H54 (cell line): Measurements from ENCODE around the gene TRIM50.
"Not testable (repeated sequence)": the region's sequence is repeated elsewhere in the genome, so short reads cannot be mapped to it uniquely, and the experiment has no call there.

Experiments
- DNase-seq: peaks from one replicate; pipeline ENCODE4 v3.0.0; 2011; ENCODE audit warnings: low spot score, mixed read lengths; ENCODE audit not compliant: insufficient read length
- FAIRE-seq: peaks from 3 replicates; lab custom pipeline; 2011; peaks lifted over from hg19 to GRCh38; lab: Jason Lieb, UNC
- POLR2A ChIP-seq: IDR thresholded peaks from 2 replicates; pipeline ENCODE4 v1.6.1; 2011; ENCODE audit warnings: low read depth, mild to moderate bottlenecking, low read length

The TRIM50 gene

DNA sequence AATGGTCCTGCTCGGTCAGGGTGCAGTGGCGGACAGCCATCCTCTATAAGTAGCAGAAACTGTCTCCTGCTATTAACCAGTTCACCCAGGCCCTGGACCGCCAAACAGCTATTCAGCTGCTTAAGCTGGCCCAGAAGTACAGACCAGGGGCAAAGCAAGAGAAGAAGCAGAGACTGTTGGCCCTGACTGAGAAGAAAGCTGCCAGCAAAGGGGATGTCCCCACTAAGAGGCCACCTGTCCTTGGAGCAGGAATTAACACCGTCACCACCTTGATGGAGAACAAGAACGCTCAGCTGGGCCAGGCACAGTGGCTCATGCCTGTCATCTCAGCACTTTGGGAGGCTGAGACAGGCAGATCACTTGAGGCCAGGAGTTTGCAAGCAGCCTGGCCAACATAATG is 13.6 kb downstream of the TRIM50 start:
- TF ChIP-seq POLR2A = no peak
- FAIRE-seq (no peak), DNase-seq (no peak)

DNA sequence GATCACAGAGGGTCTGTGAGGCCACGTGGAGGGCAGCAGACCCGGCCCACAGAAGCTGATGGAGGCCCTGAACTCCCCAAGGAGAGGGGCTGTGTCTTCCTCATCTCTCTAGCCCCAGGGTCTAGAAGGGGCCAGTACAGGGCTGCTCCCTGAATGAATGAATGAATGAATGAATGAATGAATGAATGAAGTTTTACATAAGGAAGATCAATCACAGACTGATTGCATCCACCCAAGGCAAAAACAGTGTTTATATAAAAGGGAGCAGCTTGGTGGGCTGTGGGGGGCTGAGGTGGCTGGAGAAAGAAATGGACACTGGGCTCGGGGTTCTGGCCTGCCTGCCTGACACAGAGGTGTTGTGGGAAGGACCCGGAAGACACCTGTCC is 14.4 kb downstream of the TRIM50 start:
- DNase-seq = no peak
- no peak for TF ChIP-seq POLR2A
- no peak for FAIRE-seq

DNA sequence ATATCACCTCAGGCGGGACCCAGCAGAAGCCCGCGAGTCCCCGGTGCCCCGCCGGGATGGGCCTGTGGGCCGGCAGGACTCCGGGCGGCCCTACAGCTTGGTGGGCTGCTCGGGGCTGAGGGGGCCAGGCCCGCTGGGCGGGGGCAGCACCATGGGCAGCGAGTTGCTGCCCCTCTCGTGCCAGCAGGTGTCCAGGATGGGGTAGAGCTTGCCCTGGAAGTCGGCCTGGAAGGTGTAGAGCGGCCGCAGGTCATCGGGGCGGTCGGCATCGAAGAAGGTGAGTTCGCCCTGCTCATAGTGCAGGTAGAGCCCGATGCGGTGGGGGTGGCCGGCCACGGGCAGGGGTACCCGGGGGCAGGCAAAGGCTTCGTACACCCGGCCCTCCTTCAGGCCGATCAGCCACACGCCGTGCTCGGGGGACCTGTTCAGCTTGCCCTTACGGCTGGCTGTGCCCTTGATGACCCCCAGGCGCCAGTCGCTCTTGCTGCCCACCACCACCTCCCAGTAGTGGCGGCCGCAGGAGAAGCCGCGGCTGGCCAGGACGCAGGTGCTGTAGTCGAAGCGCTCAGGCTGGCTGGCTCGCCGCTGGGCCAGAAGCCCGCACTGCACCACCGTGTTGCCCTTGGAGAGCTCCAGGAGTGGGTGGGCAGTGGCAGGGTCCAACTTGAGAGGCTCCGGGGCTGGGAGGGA is 14.9 kb downstream of the TRIM50 start:
- no peak for TF ChIP-seq POLR2A
- DNase-seq = no peak
- FAIRE-seq = no peak

DNA sequence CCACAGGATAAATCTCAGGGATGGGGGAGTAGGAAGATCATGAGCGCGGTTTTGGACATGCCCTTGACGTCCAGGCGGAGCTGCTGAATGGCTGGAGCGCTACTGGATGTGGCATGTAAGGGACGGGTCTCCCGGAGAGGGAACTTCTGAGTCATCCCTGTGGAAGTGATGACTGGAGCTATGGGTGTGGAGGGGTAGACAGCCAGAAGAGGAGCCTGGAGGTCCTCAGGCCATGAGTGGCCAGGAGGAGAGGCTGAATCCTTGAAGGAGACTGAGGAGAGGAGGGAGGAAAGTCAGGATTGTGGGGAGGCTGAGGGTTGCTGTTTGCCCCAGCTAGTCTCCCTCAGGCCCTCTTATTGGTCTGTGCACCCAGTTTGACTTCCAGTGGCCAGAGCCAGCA is 16.5 kb downstream of the TRIM50 start:
- FAIRE-seq, DNase-seq: not testable (repeated sequence)

DNA sequence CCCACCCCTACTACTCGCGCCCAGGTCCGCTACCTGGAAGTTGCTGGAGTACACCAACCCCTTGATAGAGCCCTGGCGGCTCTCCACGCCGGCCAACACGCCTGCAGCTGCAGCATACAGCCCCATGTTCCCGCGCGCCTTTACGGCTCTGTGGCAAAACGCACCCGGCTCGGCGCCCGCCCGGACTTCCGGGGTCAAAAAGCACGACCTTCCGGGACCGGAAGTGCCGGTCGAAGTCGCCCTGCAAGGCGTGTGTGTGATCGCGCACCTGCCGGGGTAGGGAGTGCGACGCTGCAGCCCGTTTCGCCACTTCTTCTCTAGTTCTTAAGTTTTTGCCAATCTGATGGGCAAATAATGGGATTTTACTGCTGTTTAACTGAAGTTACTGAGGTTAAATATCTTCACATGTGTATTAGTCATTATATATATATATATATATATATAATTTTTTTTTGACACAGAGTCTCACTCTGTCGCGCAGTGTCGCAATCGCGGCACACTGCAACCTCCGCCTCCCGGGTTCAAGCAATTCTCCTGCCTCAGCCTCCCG is 19.1 kb downstream of the TRIM50 start, which contains the start of gene NSUN5:
NSUN5 (minus strand) TSS at position 162 of the 550 bp plus-strand sequence; CDS start at position 126, 36 bp downstream.
- peak; percentile 63; the same call in 1 of the 2 replicates for TF ChIP-seq POLR2A
- FAIRE-seq (no peak), DNase-seq (peak; percentile 27)

DNA sequence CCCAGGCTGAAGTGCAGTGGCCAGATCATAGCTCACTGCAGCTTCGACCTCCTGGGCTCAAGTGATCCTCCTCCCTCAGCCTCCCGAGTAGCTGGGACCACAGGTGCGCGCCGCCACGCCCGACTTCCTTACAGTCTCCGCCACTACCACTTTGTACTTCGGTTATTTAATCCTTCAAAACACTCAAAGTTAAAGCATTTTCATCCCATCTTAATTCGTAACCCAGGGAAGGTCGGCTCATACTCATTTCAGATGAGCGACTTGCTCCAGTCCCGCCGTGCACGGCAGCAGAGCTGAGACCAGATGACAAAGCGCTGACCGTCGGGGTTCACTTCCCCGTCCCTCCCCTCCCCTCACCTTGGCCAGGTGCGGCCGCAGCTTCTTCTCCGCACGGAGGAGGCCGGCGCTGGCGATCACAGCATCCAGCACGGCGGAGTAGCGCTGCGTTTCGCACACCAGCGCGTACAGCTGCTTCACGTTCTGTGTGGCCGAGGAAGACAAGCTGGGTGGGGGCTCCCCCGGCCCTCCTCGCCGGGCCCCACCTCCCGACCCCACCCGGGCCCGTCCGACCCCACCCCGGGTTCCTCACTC is 19.7 kb downstream of the TRIM50 start:
- TF ChIP-seq POLR2A = no peak
- FAIRE-seq (no peak), DNase-seq (no peak)

DNA sequence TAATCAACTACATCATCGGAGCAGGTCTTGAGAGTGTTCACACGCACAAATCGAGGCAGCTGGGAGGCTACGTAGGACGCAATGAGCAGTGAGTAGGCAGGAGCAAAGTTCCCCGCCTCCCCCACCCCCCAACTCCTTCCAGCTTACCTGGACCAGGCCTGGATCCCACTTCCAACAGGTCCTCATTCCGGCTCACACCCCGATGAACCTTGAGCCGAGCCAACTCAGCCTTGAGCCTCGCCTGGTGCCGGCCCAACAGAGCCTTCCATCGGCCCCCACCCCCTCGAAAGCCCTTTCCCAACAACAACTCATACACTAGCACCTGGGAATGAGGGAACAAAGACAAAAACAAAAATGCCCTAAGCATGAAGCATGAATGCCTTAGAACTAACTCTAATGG is 20.4 kb downstream of the TRIM50 start:
- DNase-seq (no peak), FAIRE-seq (no peak)
- no peak for TF ChIP-seq POLR2A

DNA sequence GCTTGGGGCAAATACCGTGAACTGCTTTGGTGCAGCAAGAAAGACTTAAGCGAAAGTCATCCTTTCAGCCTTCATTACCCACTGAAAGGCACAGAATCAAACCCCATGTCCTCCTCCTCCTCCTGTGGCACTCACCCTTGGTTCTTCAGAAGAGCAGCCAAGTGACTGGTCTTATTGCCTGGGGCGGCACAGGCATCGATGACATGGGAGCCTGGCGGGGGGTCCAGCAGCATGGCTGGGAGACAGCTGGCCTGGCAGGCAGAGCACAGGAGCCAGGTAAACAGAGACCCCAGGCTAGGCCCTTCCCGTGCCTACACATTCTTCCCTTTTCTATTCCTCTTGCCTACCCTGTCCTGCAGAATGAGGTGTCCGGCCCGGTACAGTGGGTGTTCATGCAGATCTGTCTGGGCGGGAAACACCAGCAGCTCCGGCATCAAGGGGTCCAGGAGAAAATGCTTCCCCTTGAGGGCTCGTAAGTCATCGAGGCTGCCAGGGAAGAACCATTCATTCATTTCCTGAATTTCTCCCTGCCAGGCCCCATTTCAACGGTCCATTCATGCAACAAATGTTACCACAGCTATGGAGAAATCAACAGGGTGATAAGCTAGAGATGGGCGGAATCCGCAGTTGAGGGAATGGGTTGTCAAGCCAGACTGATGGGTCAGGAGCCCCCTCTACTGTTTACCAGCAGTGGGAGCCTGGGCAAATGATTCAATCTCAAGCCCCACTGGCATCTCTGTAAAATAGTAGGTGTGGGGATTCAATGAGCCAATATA is 23.1 kb downstream of the TRIM50 start:
- FAIRE-seq, DNase-seq: not testable (repeated sequence)

DNA sequence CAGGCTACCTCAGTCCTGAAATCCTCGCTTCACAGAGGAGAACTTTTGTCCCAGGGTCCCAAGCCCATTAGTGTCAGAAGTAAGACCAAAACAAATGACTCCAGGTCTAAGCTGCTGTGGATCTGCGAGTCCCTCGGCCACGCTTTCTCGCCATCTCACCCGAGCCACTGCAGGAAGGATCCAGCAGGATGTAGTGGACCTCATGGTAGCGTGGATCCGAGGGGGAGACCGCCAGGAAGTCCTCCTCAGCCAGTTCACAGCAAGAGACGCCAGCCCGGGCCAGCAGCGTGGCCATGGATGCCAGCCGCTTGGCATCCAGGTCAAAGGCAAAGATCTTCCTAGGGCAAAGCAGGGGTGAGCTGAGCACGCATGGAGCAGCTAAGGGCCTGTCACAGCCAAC is 23.8 kb downstream of the TRIM50 start:
- FAIRE-seq = no peak
- no peak for TF ChIP-seq POLR2A
- no peak for DNase-seq

DNA sequence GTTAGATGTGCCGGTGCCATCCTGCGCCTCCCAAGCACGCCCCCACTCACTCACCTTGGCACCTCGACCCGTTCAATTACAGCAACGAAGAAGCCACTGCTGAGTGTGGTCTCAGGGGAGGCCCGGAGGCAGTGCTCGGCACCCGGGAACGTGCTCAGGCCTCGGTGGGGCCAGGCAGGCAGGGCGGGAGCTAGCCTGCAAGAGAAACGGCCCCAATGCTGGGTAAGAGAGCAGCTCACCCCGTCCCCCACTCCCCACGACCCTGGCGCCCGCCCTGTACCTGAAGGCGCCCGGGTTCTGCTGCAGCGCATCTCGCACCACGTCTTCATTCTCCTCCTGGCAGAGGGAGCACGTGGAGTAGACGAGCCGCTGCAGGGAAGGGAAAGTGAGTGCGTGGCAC is 24.3 kb downstream of the TRIM50 start:
- FAIRE-seq (no peak), DNase-seq (no peak)
- TF ChIP-seq POLR2A = no peak

DNA sequence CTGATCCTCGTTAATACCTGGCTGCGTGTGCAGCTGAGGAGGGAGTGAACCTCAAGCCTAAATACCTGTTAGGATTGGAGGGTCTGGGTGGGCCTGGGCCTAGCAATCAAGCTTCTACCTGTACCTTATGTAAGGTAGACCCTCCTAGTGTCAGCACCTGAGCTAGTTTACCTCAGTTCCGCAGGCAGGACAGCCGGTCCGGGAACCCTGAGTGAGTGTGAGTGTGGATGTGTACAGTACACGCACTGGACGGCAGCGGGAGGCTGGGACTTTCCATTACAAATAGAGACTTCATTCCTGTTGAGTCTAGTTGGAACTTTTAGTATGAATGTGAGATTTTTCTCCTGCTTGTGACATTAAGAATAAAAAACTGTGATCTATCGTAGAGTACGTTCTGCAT is 25.0 kb downstream of the TRIM50 start:
- not testable (repeated sequence) for FAIRE-seq, DNase-seq

DNA sequence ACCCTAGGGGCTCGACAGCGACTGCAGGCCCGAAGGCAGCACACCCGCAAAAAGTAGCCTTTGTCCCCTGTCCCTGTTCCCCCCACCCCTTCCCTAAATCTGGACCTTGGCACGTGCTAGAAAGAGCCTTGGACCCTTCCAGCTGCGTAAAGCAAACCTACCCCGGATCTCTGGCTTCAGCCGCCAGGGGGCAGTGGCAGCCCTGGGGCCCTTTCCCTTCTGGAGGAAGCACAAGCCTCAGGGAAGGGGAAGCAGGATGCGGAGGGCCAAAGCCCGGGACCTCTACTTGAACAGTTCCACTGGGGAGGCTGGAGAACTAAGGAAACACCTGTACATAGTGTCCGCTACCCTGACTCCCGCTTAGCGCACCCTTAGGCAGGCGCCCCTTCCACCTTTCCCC is 26.8 kb downstream of the TRIM50 start:
- DNase-seq, FAIRE-seq: not testable (repeated sequence)

DNA sequence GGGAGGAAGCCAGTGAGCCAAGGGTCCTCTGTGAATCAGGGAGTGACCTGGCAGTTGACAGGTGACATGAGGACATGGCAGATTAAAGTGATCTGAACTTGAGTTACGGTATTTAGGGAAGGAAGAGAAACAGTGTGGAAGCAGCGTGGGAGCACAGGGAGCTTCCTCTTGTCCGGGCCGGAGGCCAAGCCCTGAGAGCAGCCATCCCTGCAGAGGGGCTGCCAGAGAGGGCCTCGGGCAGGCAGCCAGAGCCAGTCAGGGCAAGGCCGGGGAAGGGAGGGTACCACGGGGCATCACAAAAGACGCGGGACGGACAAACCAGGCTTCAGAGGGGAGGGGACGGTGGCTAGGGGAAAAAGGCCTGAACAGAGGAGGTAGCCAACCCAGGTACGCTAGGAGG is 28.1 kb downstream of the TRIM50 start:
- not testable (repeated sequence) for FAIRE-seq, DNase-seq

DNA sequence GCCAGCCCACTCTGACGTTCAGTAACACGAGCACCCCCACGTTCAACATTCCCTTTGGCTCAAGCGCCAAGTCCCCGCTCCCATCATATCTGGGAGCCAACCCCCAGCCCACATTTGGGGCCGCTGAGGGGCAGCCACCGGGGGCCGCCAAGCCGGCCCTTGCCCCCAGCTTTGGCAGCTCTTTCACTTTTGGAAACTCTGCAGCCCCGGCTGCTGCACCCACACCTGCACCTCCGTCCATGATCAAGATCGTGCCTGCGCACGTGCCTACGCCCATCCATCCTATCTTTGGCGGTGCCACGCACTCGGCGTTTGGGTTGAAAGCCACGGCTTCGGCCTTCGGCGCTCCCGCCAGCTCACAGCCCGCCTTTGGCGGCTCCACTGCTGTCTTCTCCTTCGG is 30.2 kb downstream of the TRIM50 start:
- not testable (repeated sequence) for FAIRE-seq, DNase-seq

DNA sequence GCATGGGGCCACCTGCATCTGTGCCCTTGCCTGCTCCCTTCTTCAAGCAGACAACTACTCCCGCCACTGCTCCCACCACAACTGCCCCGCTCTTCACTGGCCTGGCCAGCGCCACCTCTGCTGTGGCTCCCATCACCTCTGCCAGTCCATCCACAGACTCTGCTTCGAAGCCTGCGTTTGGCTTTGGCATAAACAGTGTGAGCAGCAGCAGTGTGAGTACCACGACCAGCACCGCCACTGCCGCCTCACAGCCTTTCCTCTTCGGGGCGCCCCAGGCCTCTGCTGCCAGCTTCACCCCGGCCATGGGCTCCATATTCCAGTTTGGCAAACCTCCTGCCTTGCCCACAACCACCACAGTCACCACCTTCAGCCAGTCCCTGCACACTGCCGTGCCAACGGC is 30.6 kb downstream of the TRIM50 start:
- not testable (repeated sequence) for DNase-seq, FAIRE-seq

DNA sequence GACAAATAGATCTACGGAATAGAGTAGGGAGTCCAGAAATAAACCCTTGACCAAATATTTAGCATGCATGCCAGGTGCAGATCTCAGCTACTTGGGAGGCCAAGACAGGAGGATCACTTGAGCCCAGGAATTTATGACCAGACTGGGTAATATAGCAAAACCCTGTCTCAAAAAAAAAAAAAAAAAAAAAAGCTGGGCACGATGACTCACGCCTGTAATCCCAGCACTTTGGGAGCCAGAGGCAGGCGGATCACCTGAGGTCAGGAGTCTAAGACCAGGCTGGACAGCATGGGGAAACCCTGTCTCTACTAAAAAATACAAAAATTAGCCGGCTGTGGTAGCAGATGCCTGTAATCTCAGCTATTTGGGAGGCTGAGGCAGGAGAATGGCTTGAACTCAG is 50.7 kb downstream of the TRIM50 start:
- not testable (repeated sequence) for DNase-seq, FAIRE-seq

DNA sequence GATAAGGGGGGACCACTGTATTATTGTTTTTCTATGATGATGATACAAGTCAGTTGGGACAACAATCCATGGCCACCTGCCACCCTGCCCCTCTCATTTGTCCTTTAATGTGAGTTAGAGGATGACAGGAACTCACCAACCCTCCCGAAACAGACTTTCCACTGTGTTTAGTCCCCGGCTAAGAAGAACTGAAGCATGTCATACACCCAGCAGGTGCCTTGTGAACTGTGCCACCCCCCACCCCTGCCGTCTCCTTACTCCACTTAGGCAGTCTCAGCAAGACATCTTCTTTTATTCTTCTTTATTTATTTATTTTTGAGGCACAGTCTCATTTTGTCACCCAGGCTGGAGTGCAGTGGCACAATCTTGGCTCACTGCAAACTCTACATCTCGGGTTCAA is 60.1 kb downstream of the TRIM50 start:
- FAIRE-seq, DNase-seq: not testable (repeated sequence)

DNA sequence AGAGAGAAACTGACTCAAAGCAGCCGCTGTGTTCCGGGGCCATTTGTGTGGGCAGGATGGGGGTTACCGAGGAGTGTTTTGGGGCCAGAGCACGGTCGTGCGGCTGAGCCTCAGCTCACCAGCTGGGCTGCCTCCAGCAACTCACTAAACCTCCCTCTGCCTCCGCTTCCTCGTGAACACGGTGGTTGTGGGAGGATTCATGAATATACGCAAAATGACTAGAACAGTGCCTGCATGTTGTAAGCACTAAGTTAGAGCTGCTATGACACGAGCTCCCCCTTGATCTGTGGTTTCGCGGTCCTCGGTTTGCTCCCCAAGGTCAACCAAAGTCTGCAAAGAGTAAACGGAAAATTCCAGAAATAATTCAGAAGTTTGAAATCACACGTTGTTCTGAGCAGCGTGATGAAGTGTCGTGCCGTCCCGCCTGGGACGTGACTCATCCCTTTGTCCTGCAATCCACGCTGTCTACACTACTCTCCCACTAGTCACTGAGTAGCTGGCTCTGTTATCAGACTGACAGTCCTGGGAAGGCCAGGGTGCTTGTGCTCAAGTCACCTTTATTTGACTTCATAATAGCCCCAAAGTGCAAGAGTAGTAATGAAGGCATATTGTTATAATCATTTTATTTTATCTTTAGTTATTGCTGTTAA is 61.0 kb downstream of the TRIM50 start:
- not testable (repeated sequence) for DNase-seq, FAIRE-seq
